Ishikawa (cell line): ENCODE measurements around the gene RALY.

ENCODE experiments used
- CEBPB ChIP-seq: IDR thresholded peaks from 2 replicates; pipeline ENCODE4 v1.6.1; 2012
- MAX ChIP-seq: IDR thresholded peaks from 2 replicates; pipeline ENCODE4 v1.6.1; 2012
- NFIC ChIP-seq: IDR thresholded peaks from 2 replicates; pipeline ENCODE4 v1.6.1; 2012
- RAD21 ChIP-seq: IDR thresholded peaks from 2 replicates; pipeline ENCODE4 v1.6.1; 2012; ENCODE audit warnings: low read depth
- TEAD4 ChIP-seq: IDR thresholded peaks from 2 replicates; pipeline ENCODE4 v1.6.1; 2012
- USF1 ChIP-seq: IDR thresholded peaks from 2 replicates; pipeline ENCODE4 v1.6.1; 2012
- YY1 ChIP-seq: IDR thresholded peaks from 2 replicates; pipeline ENCODE4 v1.6.1; 2012; ENCODE audit warnings: low read depth

GRCh38 chr20:34014878-34015277, 21.2 kb downstream of the RALY start:
- TF ChIP-seq TEAD4: no peak
- TF ChIP-seq USF1: no peak
- no peak for TF ChIP-seq RAD21
- no peak for TF ChIP-seq NFIC
- TF ChIP-seq CEBPB: no peak
- no peak for TF ChIP-seq YY1
- TF ChIP-seq MAX: no peak
